HG02571 (cell line): ENCODE data around the gene SYNPO.

Source experiments
- ATAC-seq: cut with Tn5 transposase; IDR thresholded peaks from one replicate; pipeline ENCODE4 v1.9.1; 2021; ENCODE audit warnings: mild to moderate bottlenecking, moderate library complexity; ENCODE audit not compliant: unreplicated experiment

Gene SYNPO

GRCh38 chr5:150676578-150676977 lies 36.1 kb downstream of the SYNPO start:
- no peak for ATAC-seq

- ATAC-seq, result no peak
Observed at GRCh38 chr5:150689120-150689519, 48.7 kb downstream of the SYNPO start.

- ATAC-seq, result no peak
Observed at GRCh38 chr5:150690760-150691159, 50.3 kb downstream of the SYNPO start.

GRCh38 chr5:150692276-150692675 lies 51.8 kb downstream of the SYNPO start:
- ATAC-seq, result no peak

DNA sequence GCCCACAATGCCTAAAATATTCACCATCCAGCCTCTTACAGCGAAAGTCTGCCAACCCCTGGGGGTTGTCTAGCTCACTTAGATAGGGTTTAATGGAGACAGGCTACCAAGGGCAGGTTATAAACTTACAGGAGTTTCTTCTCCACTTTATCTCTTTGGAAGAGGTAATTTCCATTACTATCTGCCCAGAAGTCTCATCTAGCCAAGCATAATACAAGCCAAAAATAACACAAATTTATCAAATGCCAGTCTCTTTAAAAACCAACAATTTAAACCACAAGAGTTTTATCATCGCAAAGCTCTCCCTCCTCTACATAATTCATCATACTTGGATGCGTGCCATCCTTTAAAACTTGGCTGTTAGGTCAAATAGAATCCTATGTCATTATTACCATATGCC lies 54.2 kb downstream of the SYNPO start:
- no peak for ATAC-seq

GRCh38 chr5:150700246-150700593 lies 59.8 kb downstream of the SYNPO start:
- ATAC-seq, result no peak

- ATAC-seq, result peak; percentile 97
Observed at GRCh38 chr5:150700594-150701377, 60.3 kb downstream of the SYNPO start, which contains the start of gene RBM22. TSS of gene RBM22 (minus strand) at chr5:150701062. CDS start at chr5:150700985, 77 bp downstream.

- no peak for ATAC-seq
Observed at GRCh38 chr5:150703762-150704161, 63.3 kb downstream of the SYNPO start.

DNA sequence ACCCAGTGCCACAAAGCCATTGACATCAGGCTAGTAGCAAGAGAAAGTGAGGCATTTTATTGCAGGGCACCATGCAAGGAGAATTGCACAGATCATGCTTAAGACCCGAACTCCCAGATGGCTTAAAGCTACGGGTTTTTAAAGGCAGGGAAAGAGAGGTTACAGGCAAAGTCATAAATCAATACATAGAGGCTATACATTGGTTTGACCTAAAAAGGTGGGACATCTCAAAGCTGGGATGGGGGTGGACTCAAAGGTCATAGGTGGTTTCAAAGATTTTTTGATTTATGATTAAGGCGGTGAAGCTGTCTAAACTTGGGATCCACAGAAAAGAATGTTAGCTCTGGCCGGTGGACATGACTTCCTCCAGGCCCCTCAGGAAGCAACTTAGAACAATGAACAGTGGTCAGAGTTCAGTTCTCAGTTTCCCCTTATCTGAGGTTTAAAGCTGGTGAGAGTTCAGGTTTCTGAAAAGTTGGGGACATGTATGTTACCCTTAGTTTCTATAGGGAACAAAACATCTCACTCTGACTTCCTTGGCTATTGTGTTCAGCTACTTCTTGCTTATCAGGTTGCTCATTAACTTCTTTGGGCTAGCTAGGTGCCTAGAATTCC lies 66.4 kb downstream of the SYNPO start:
- no peak for ATAC-seq
